IMR-90 (cell line): ENCODE data around the gene AGFG1. TPM values are rescaled to one million over a fixed set of nuclear protein-coding genes. Genes with fewer than 3 reads are reported as not detected.

Experiments used
- ATAC-seq: fragments of 200-7000 bp; cut with Tn5 transposase; 2 replicates; pipeline ENCODE4 v1.9.1; 2020; ENCODE audit warnings: low read depth, mild to moderate bottlenecking, moderate library complexity
- BruUV-seq: library from RNA; stranded (reverse); fragments of 400-500 nt; replicated peaks from 2 replicates; lab custom pipeline; 2021; lab: Mats Ljungman, UMichigan
- CTCF ChIA-PET: fragments of 300-600 bp; formaldehyde crosslinking; extraction: SDS; loops from one replicate; lab custom pipeline; 2021; ENCODE audit warnings: antibody characterized with exemption; lab: Yijun Ruan, JAX
- POLR2A ChIA-PET: fragments of 300-600 bp; sonication (Branson Sonifier 250); formaldehyde crosslinking; loops from one replicate; lab custom pipeline; 2022; ENCODE audit warnings: antibody characterized with exemption; ENCODE audit not compliant: unreplicated experiment; lab: Charles Lee
- DNase-seq: peaks from one replicate; pipeline ENCODE4 v3.0.0; 2013
- H2AFZ ChIP-seq: replicated peaks from 2 replicates; pipeline ENCODE3; 2013; ENCODE audit warnings: low read length, mild to moderate bottlenecking; ENCODE audit not compliant: poor library complexity
- H2AK5ac ChIP-seq: 2 replicates; pipeline ENCODE4 v1.6.1; 2013; ENCODE audit warnings: low read depth, low read length, inconsistent platforms
- H2AK9ac ChIP-seq: replicated peaks from 2 replicates; pipeline ENCODE3; 2013; ENCODE audit warnings: mild to moderate bottlenecking, low read depth, low read length, moderate library complexity; ENCODE audit not compliant: poor library complexity
- H2BK120ac ChIP-seq: 2 replicates; pipeline ENCODE4 v1.6.1; 2013; ENCODE audit warnings: low read depth, low read length, inconsistent platforms
- H2BK15ac ChIP-seq: 3 replicates; pipeline ENCODE4 v1.6.1; 2013; ENCODE audit warnings: low read depth, low read length, inconsistent platforms
- H2BK20ac ChIP-seq: 2 replicates; pipeline ENCODE4 v1.6.1; 2013; ENCODE audit warnings: low read depth, mild to moderate bottlenecking, inconsistent platforms, low read length, moderate library complexity
- H2BK5ac ChIP-seq: 2 replicates; pipeline ENCODE4 v1.6.1; 2013; ENCODE audit warnings: mild to moderate bottlenecking, low read depth, low read length, inconsistent platforms; ENCODE audit not compliant: poor library complexity, severe bottlenecking
- H3K14ac ChIP-seq: replicated peaks from 2 replicates; pipeline ENCODE4 v1.6.1; 2013; ENCODE audit warnings: low read depth, low read length, inconsistent platforms
- H3K18ac ChIP-seq: 2 replicates; pipeline ENCODE4 v1.6.1; 2013; ENCODE audit warnings: low read depth, low read length, control low read depth
- H3K23ac ChIP-seq: 2 replicates; pipeline ENCODE4 v1.6.1; 2013; ENCODE audit warnings: low read depth, low read length, inconsistent platforms
- H3K27ac ChIP-seq: 2 replicates; pipeline ENCODE4 v1.5.1; 2013; ENCODE audit warnings: mild to moderate bottlenecking, control low read depth, low read length; ENCODE audit not compliant: insufficient read depth
- H3K27me3 ChIP-seq: 2 replicates; pipeline ENCODE4 v1.6.1; 2013; ENCODE audit warnings: low read length; ENCODE audit not compliant: control insufficient read depth, insufficient read depth
- H3K36me3 ChIP-seq: 2 replicates; pipeline ENCODE4 v1.6.1; 2013; ENCODE audit warnings: low read length, mixed read lengths; ENCODE audit not compliant: control insufficient read depth, insufficient read depth
- H3K4ac ChIP-seq: 2 replicates; pipeline ENCODE4 v1.6.1; 2013; ENCODE audit warnings: low read depth, low read length, inconsistent platforms
- H3K4me1 ChIP-seq: 2 replicates; pipeline ENCODE4 v1.6.1; 2013; ENCODE audit warnings: low read length, mixed read lengths; ENCODE audit not compliant: control insufficient read depth, insufficient read depth
- H3K4me2 ChIP-seq: 2 replicates; pipeline ENCODE4 v1.6.1; 2013; ENCODE audit warnings: low read depth, mild to moderate bottlenecking, control low read depth, low read length, moderate library complexity
- H3K4me3 ChIP-seq: 2 replicates; pipeline ENCODE4 v1.5.1; 2013; ENCODE audit warnings: low read depth, mild to moderate bottlenecking, control low read depth, low read length, moderate library complexity; ENCODE audit not compliant: insufficient read depth
- H3K56ac ChIP-seq: 2 replicates; pipeline ENCODE4 v1.6.1; 2013; ENCODE audit warnings: low read length, inconsistent platforms; ENCODE audit not compliant: insufficient read depth; ENCODE audit errors: extremely low read depth
- H3K79me1 ChIP-seq, 2 experiments: 2 replicates each; pipeline ENCODE4 v1.6.1; 2013; ENCODE audit warnings: low read length in 2 of 2, inconsistent platforms in 1 of 2, low read depth in 1 of 2
- H3K9ac ChIP-seq: 2 replicates; pipeline ENCODE4 v1.6.1; 2013; ENCODE audit warnings: low read depth, low read length, control low read depth
- H3K9me1 ChIP-seq: 2 replicates; pipeline ENCODE4 v1.6.1; 2013; ENCODE audit warnings: low read length, inconsistent platforms; ENCODE audit not compliant: insufficient read depth
- H3K9me3 ChIP-seq: 2 replicates; pipeline ENCODE4 v1.6.1; 2013; ENCODE audit warnings: low read length; ENCODE audit not compliant: control insufficient read depth, insufficient read depth
- H4K20me1 ChIP-seq: 2 replicates; pipeline ENCODE4 v1.6.1; 2013; ENCODE audit warnings: low read length, inconsistent platforms; ENCODE audit not compliant: insufficient read depth
- H4K5ac ChIP-seq: 2 replicates; pipeline ENCODE4 v1.6.1; 2013; ENCODE audit warnings: mild to moderate bottlenecking, low read depth, low read length, control low read depth
- H4K8ac ChIP-seq, 2 experiments: 2 replicates each; pipeline ENCODE4 v1.6.1; 2013; ENCODE audit warnings: low read depth in 2 of 2, low read length in 2 of 2, control low read depth in 1 of 2, inconsistent platforms in 1 of 2
- H4K91ac ChIP-seq: 2 replicates; pipeline ENCODE4 v1.6.1; 2013; ENCODE audit warnings: low read depth, low read length, inconsistent platforms; ENCODE audit not compliant: insufficient read depth
- BHLHE40 ChIP-seq: fragments of 150-350 bp; IDR thresholded peaks from 2 replicates; pipeline ENCODE4 v1.6.1; 2016; ENCODE audit warnings: mild to moderate bottlenecking, low read depth, low read length
- CEBPB ChIP-seq: IDR thresholded peaks from 2 replicates; pipeline ENCODE4 v1.6.1; 2012; ENCODE audit warnings: low read depth, low read length, improper control_type of control experiment
- CHD1 ChIP-seq: IDR thresholded peaks from 2 replicates; pipeline ENCODE4 v1.6.1; 2012; ENCODE audit warnings: low read depth, low read length, improper control_type of control experiment
- FOS ChIP-seq: fragments of 150-350 bp; IDR thresholded peaks from 2 replicates; pipeline ENCODE4 v1.6.1; 2016; ENCODE audit warnings: low read depth, low read length
- MAFK ChIP-seq: IDR thresholded peaks from 2 replicates; pipeline ENCODE4 v1.6.1; 2012; ENCODE audit warnings: low read depth, low read length, improper control_type of control experiment
- MAZ ChIP-seq: IDR thresholded peaks from 2 replicates; pipeline ENCODE4 v1.6.1; 2012; ENCODE audit warnings: low read depth, mild to moderate bottlenecking, low read length, improper control_type of control experiment, moderate library complexity, borderline replicate concordance
- MXI1 ChIP-seq: IDR thresholded peaks from 2 replicates; pipeline ENCODE4 v1.6.1; 2012; ENCODE audit warnings: low read depth, mild to moderate bottlenecking, low read length, moderate library complexity, borderline replicate concordance
- NFE2L2 ChIP-seq: fragments of 150-350 bp; IDR thresholded peaks from 2 replicates; pipeline ENCODE4 v1.6.1; 2016; ENCODE audit warnings: low read depth, mild to moderate bottlenecking, low read length
- POLR2A ChIP-seq: IDR thresholded peaks from 2 replicates; pipeline ENCODE4 v1.6.1; 2012; ENCODE audit warnings: mild to moderate bottlenecking, low read depth, low read length
- RAD21 ChIP-seq: IDR thresholded peaks from 2 replicates; pipeline ENCODE4 v1.6.1; 2012; ENCODE audit warnings: low read length, improper control_type of control experiment
- RCOR1 ChIP-seq: IDR thresholded peaks from 2 replicates; pipeline ENCODE4 v1.6.1; 2012; ENCODE audit warnings: mild to moderate bottlenecking, low read length, improper control_type of control experiment; ENCODE audit not compliant: insufficient replicate concordance
- RFX5 ChIP-seq: IDR thresholded peaks from 2 replicates; pipeline ENCODE4 v1.8.0; 2012; ENCODE audit warnings: low read depth, mild to moderate bottlenecking, low read length, moderate library complexity
- SMC3 ChIP-seq: fragments of 150-350 bp; IDR thresholded peaks from 2 replicates; pipeline ENCODE4 v1.6.1; 2016; ENCODE audit warnings: low read depth, mild to moderate bottlenecking, antibody characterized with exemption, low read length, moderate library complexity
- USF2 ChIP-seq: fragments of 150-350 bp; IDR thresholded peaks from 2 replicates; pipeline ENCODE4 v1.6.1; 2017; ENCODE audit warnings: mild to moderate bottlenecking, antibody characterized with exemption, low read length, low read depth
- WGBS, 2 experiments: methylation state at CpG; one replicate each; pipeline versions ENCODE4 v1.1.5 to v1.1.7; 2013; ENCODE audit warnings: missing lambda C conversion rate in 2 of 2; ENCODE audit not compliant: insufficient read length in 1 of 2; ENCODE audit errors: extremely low coverage in 2 of 2; 5-methylcytosine and 5-hydroxymethylcytosine counted together
- dilution Hi-C: fragments of 300-500 bp; cut with HindIII; formaldehyde crosslinking; loops from one replicate; pipeline ENCODE4 v1.14.3; 2018; ENCODE audit warnings: low sequenced_read_pairs; ENCODE audit not compliant: unreplicated experiment
- in situ Hi-C: fragments of 300-500 bp; cut with MboI; formaldehyde crosslinking; loops from 3 replicates; pipeline ENCODE4 v1.14.3; 2019; ENCODE audit warnings: low sequenced_read_pairs, inconsistent platforms, mixed read lengths
- intact Hi-C: fragments of 100-400 bp; cut with micrococcal nuclease; formaldehyde crosslinking; loops from 2 replicates; pipeline ENCODE4 v1.10.0; 2022
- polyA plus RNA-seq, 3 experiments: library from polyadenylated mRNA; depleted of rRNA; stranded (reverse); fragments of >200 nt; gene quantifications; 2 replicates each; pipeline ENCODE4 v1.2.3, GENCODE V29; 2012; ENCODE audit warnings: low replicate concordance in 1 of 3
- total RNA-seq: library from RNA; depleted of rRNA; stranded (reverse); fragments of >200 nt; gene quantifications from 2 replicates; pipeline ENCODE4 v1.2.3, GENCODE V29; 2012
- TF ChIP-seq, protein P1 (sequence below): conservative IDR thresholded peaks from 2 replicates; pipeline ENCODE4 v1.5.1; 2012; ENCODE audit warnings: mild to moderate bottlenecking, low read depth, low read length, improper control_type of control experiment
- TF ChIP-seq, protein P2 (sequence below): fragments of 150-350 bp; IDR thresholded peaks from 2 replicates; pipeline ENCODE4 v1.6.1; 2016; ENCODE audit warnings: low read depth, mild to moderate bottlenecking, low read length, moderate library complexity, borderline replicate concordance

AGFG1 gene
- total and polyA plus RNA-seq, 2 of the 4 experiments (the other 2 are of a cell fraction): 58.4 to 126 TPM

- H3K4me2 ChIP-seq: no peak overlapping the region
- no peak overlapping the region for H2AK5ac ChIP-seq
- no peak overlapping the region for H2BK120ac ChIP-seq
- no peaks in the 10 kb centered on the region for H3K9me3 ChIP-seq
- no peak overlapping the region for H3K23ac ChIP-seq
- H3K4me3 ChIP-seq: no peak overlapping the region
- intact Hi-C loops: loop anchor here (5.0 kb wide), 1 partner anchor 158 kb away; no protein-coding TSS in a partner anchor
- no peaks in the 10 kb centered on the region; the same call in 1 of the 2 replicates for H3K4me1 ChIP-seq
- H4K91ac ChIP-seq: no peak overlapping the region
- H2BK5ac ChIP-seq: no peak overlapping the region
- no peaks in the 10 kb centered on the region for H3K79me1 ChIP-seq
- TF ChIP-seq, protein P1, sequence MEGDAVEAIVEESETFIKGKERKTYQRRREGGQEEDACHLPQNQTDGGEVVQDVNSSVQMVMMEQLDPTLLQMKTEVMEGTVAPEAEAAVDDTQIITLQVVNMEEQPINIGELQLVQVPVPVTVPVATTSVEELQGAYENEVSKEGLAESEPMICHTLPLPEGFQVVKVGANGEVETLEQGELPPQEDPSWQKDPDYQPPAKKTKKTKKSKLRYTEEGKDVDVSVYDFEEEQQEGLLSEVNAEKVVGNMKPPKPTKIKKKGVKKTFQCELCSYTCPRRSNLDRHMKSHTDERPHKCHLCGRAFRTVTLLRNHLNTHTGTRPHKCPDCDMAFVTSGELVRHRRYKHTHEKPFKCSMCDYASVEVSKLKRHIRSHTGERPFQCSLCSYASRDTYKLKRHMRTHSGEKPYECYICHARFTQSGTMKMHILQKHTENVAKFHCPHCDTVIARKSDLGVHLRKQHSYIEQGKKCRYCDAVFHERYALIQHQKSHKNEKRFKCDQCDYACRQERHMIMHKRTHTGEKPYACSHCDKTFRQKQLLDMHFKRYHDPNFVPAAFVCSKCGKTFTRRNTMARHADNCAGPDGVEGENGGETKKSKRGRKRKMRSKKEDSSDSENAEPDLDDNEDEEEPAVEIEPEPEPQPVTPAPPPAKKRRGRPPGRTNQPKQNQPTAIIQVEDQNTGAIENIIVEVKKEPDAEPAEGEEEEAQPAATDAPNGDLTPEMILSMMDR: no peak
- no peak for TF ChIP-seq FOS
- TF ChIP-seq RFX5: no peak
- TF ChIP-seq POLR2A: no peak
- TF ChIP-seq RCOR1: no peak
- TF ChIP-seq MXI1: no peak
- TF ChIP-seq NFE2L2: no peak
- TF ChIP-seq CHD1: no peak
- TF ChIP-seq CEBPB: no peak
- TF ChIP-seq, protein P2, sequence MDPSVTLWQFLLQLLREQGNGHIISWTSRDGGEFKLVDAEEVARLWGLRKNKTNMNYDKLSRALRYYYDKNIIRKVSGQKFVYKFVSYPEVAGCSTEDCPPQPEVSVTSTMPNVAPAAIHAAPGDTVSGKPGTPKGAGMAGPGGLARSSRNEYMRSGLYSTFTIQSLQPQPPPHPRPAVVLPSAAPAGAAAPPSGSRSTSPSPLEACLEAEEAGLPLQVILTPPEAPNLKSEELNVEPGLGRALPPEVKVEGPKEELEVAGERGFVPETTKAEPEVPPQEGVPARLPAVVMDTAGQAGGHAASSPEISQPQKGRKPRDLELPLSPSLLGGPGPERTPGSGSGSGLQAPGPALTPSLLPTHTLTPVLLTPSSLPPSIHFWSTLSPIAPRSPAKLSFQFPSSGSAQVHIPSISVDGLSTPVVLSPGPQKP: no peak
- no peak for TF ChIP-seq MAFK
- no peak for TF ChIP-seq RAD21
- no peak for TF ChIP-seq BHLHE40
- no peak for TF ChIP-seq SMC3
- no peak for TF ChIP-seq USF2
- no peak for TF ChIP-seq MAZ
- no peaks in the 10 kb centered on the region for H3K9me1 ChIP-seq
- no peak overlapping the region for H2AFZ ChIP-seq
- H3K27ac ChIP-seq: no peak overlapping the region
- H2AK9ac ChIP-seq: no peak overlapping the region
- H3K4ac ChIP-seq: no peak overlapping the region
- no peak overlapping the region for H2BK15ac ChIP-seq
- no peak overlapping the region for H4K5ac ChIP-seq
- no peak overlapping the region for H2BK20ac ChIP-seq
- H3K36me3 ChIP-seq: peaks cover 5% of the 10 kb centered on the region
- WGBS, 2 experiments: 100% methylated on average over 1 of the region's 1 CpG; no CpG with 5 or more reads in 1 of the 2 experiments
- no peaks in the 10 kb centered on the region for H3K27me3 ChIP-seq
- no TSS peak for BruUV-seq
- ATAC-seq (no peak), DNase-seq (no peak)
- H3K56ac ChIP-seq: no peak overlapping the region
- no peak overlapping the region for H3K18ac ChIP-seq
- ChIA-PET POLR2A (no interaction called here), CTCF (no interaction called here)
- no peak overlapping the region for H3K9ac ChIP-seq
- in situ Hi-C loops: no loop called here
- dilution Hi-C loops: no loop called here
- no peak overlapping the region for H3K14ac ChIP-seq
- no peak overlapping the region for H4K8ac ChIP-seq
- H4K20me1 ChIP-seq: no peaks in the 10 kb centered on the region
These were observed 93.1 kb downstream of the AGFG1 start for GRCh38 chr2:227565080-227565479.
